ENCODE data around the gene MRPL53.
A peak's percentile ranks its signal among the peaks of the same experiment; 100 is the strongest.

DNA sequence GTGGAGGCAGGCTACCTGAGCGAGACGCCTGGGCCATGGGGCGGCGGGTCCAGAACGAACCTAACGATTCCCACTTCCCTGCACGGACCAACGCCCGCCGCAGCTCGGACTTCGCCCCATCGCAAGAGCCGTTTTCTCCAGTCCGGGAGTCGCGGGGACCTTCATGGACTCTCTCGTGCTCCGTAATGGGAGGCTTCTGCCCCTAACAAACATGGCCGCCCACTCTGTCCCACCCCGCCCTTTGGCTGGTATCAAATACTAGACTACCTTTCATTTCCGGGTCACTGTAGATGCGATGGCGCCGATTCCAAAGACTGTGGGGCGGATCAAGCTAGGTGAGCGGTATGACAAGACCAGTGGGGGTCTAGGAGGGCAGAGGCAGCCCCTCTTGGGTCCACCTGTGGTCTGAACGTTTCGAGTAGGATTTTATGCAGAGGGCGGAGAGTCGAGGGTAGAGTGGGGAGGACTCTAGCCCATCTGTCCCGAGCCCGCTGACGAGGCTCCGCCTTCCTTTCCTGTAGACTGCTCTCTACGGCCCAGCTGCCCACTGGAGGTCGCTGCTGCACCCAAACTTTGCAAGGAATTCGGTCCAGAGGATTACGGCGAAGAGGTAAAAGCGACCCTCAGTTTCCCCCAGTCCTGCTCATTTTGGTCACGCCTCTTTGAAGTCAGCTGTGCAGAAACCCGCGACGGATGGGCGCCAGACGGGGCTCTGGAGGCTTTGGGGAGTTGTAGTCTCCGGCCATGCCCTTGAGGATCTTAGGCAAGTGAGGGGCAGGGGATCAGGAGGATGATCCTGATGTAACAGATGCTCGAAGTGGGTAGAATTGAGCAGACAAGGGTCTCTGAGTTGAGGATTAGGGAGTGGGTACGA, 10.6 kb upstream of the MRPL53 start, which contains the start of the genes CCDC142 and TTC31:
- peak; percentile 44 for TF ChIP-seq SIX5 (IDR thresholded peaks at IDR 0.05; ENCODE audit: low read depth, low read length)
- no peak for TF ChIP-seq CEBPB (IDR thresholded peaks at IDR 0.05; ENCODE audit: low read depth, low read length)
- TF ChIP-seq, protein P1, sequence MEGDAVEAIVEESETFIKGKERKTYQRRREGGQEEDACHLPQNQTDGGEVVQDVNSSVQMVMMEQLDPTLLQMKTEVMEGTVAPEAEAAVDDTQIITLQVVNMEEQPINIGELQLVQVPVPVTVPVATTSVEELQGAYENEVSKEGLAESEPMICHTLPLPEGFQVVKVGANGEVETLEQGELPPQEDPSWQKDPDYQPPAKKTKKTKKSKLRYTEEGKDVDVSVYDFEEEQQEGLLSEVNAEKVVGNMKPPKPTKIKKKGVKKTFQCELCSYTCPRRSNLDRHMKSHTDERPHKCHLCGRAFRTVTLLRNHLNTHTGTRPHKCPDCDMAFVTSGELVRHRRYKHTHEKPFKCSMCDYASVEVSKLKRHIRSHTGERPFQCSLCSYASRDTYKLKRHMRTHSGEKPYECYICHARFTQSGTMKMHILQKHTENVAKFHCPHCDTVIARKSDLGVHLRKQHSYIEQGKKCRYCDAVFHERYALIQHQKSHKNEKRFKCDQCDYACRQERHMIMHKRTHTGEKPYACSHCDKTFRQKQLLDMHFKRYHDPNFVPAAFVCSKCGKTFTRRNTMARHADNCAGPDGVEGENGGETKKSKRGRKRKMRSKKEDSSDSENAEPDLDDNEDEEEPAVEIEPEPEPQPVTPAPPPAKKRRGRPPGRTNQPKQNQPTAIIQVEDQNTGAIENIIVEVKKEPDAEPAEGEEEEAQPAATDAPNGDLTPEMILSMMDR (IDR thresholded peaks at IDR 0.05; ENCODE audit: control extremely low read depth in 1 of 3, insufficient read depth in 1 of 3, low read depth in 1 of 3, low read length in 3 of 3): peak; percentile 81 to 95 (median 89)
- TF ChIP-seq EP300 (IDR thresholded peaks at IDR 0.05; ENCODE audit: borderline replicate concordance in 1 of 2, low read depth in 2 of 2, low read length in 2 of 2): no peak
- peak in 1 of 2 experiments; percentile 91; a peak in 2 of 3 replicates for TF ChIP-seq POLR2A (IDR thresholded peaks at IDR 0.05; ENCODE audit: control extremely low read depth in 1 of 2, low read depth in 2 of 2, low read length in 2 of 2)
- TF ChIP-seq ZNF274 (IDR thresholded peaks at IDR 0.05; ENCODE audit: borderline replicate concordance, extremely low read depth, low read length): no peak
